HG02798 (cell line): ENCODE results near the gene CRIM1.
A peak's percentile ranks its signal among the peaks of the same experiment; 100 is the strongest.

Experiments used
- ATAC-seq: cut with Tn5 transposase; IDR thresholded peaks from one replicate; pipeline ENCODE4 v1.9.1; 2021; ENCODE audit warnings: mild to moderate bottlenecking; ENCODE audit not compliant: unreplicated experiment, poor library complexity

The CRIM1 gene

DNA sequence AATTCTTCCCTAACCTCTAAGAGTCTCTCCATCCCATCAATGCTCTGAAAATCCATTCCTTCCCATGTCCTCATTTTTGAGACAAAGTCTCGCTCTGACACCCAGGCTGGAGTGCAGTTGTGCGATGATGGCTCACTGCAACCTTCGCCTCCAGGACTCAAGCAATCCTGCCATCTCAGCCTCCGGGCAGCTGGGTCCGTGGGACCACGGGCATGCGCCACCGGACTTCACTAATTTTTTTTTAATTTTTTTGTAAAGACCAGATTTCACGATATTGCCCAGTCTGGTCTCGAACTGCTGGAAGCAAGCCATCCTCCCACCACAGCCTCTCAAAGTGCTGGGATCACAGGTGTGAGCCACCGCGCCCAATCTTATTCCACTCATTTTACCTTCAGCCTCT lies 240.8 kb downstream of the CRIM1 start:
- ATAC-seq: no peak

DNA sequence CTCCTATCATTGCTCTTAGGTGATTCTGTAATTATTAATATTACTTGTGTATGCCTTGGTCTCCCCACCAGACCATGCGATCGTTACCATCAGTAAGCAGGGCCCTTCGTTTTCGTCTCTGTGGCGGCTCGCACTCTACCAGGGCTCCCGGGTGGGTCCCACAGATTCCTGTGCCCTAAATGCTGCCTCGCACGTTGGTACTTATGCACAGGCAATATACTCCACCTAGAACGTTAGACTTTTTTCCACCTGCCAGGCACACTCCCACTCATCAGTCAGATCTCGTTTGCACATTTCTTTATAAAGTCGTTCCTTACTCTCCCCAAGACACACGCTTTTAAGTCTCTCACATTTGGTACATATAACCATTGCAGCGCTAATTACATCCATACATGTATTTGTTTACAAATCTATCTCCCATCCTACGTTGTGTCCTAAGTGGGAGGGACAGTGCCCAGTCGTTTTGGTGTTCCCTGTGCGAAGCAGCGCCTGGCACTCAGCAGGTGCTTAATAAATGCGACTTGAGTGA lies 241.5 kb downstream of the CRIM1 start:
- ATAC-seq: no peak

DNA sequence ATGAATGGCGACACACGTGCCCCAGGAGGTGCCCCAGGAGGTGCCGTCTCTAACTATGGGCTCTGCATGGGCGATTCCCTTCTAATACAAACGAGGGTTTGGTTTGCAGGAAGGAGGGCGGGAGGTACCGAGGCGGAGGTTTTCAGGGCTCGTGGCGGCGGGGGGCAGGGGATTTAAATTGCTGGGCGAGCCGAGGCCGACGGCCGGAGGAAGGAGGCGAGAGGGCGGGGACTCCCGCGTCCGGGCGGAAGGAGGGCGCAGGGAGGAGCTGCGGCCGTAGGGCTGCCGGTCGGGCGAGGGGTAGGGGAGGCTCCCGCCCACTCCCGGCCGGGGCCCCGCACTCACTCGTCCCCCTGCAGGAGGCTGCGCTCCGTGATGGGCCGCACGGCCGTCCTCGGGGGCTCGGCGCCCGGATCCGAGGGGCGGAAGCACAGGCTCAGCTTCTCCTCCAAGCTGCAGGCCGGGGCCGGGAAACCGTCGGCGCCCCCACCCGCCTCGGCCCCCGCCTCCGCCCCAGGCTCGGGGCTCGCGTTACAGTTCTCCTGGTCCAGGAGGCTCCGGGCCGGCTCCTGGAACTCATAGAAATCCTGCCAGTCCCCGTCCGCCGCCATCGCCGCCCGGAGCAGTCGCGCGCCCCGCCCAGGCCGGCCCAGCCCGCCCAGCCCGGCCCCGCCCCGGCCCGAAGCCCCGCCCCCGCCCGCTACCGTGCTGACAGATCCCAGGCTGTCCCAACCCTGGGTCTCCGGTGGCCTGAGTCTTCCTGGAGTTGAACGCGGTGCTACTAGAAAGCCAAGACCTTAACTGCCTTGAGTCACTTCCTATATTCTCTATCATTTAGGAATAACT lies 242.2 kb downstream of the CRIM1 start, which contains the start of gene FEZ2:
FEZ2 (minus strand) TSS at position 637 of the 846 bp plus-strand sequence; CDS start at position 611, 26 bp downstream.
- ATAC-seq: peak; percentile 100
